Esophagus squamous epithelium (tissue), 4 donors: ENCODE data around the gene WASHC2C.
"Not testable (repeated sequence)": the region's sequence is repeated elsewhere in the genome, so short reads cannot be mapped to it uniquely, and the experiment has no call there.

Experiments
- POLR2A ChIP-seq, 4 donors: fragments of 450-650 bp; IDR thresholded peaks; one replicate each; pipeline ENCODE4 v1.6.1; 2017; ENCODE audit warnings: antibody characterized with exemption in 4 of 4, mild to moderate bottlenecking in 4 of 4, moderate library complexity in 3 of 4
- TF ChIP-seq, protein P1 (sequence below), 6 experiments: fragments of 450-650 bp in 4 of 6; fragments of 200-600 bp in 2 of 6; sonication (generic) in 2 of 6; IDR thresholded peaks; one replicate each; pipeline ENCODE4 v1.5.1; 2016 to 2019; ENCODE audit warnings: antibody characterized with exemption in 6 of 6, mild to moderate bottlenecking in 4 of 6, moderate library complexity in 4 of 6

DNA sequence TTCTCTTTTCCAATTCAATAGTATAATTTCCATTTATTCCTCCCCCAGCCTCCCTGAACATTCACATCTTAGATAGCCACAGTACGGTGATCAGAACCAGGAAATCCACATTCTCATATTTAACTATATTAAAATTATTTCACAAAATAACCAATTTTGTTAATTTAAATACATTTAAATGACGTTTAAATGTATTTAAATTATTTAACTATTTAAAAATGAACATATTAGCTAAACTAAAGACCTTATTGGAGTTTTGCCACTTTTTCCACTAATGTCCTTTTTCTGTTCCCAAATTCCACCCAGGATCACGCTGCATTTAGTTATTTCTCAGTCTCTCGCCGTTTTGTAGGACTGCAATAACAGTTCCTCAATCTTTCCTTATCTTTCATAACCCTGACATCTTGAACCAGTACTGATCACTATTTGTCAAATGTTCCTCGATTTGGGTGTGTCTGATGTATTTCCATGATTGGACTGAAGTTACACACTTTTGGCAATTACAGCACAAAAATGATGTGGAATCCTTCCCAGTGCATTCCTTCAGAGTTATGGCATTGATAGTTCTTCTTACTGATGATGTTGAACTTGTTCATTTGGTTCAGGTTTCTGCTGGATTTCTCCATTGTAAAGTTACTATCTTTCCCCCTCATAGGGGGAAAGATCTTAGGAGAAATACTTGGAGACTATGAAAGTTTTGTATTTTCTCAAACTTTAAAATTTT is 93.2 kb downstream of the WASHC2C start:
- TF ChIP-seq, protein P1, sequence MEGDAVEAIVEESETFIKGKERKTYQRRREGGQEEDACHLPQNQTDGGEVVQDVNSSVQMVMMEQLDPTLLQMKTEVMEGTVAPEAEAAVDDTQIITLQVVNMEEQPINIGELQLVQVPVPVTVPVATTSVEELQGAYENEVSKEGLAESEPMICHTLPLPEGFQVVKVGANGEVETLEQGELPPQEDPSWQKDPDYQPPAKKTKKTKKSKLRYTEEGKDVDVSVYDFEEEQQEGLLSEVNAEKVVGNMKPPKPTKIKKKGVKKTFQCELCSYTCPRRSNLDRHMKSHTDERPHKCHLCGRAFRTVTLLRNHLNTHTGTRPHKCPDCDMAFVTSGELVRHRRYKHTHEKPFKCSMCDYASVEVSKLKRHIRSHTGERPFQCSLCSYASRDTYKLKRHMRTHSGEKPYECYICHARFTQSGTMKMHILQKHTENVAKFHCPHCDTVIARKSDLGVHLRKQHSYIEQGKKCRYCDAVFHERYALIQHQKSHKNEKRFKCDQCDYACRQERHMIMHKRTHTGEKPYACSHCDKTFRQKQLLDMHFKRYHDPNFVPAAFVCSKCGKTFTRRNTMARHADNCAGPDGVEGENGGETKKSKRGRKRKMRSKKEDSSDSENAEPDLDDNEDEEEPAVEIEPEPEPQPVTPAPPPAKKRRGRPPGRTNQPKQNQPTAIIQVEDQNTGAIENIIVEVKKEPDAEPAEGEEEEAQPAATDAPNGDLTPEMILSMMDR (IDR thresholded peaks at IDR 0.05): not testable (repeated sequence)
- not testable (repeated sequence) for TF ChIP-seq POLR2A (IDR thresholded peaks at IDR 0.05)
